Gastroesophageal sphincter (tissue), 4 donors: Measurements from ENCODE around the gene ANAPC4. TPM values are rescaled to one million over a fixed set of nuclear protein-coding genes. Genes with fewer than 3 reads are reported as not detected.

Source experiments
- total RNA-seq, 4 donors: library from RNA; depleted of rRNA; stranded (reverse); fragments of >200 nt; gene quantifications; one replicate each; pipeline ENCODE4 v1.1.0, GENCODE V29; 2016

ANAPC4 gene
- total RNA-seq, 4 donors from 2014 or later = 14.7 to 39.7 (median 20.5) TPM

Other genes starting within 250 kb of the ANAPC4 start
- gene SEPSECS, start 216.8 kb upstream of the ANAPC4 start, total RNA-seq = 1 to 10 TPM; 3.3 to 9.0 (median 7.1) TPM
- 10 to 100 TPM; 10.6 to 18.2 (median 13.1) TPM for gene PI4K2B, start 143.2 kb upstream of the ANAPC4 start, total RNA-seq
- gene ZCCHC4, start 64.5 kb upstream of the ANAPC4 start, total RNA-seq = 10 to 100 TPM in 3 of 4 donors, 1 to 10 TPM in 1; 9.5 to 15.3 (median 11.5) TPM